ENCODE data around the gene ECHDC3. TPM values are rescaled to one million over a fixed set of nuclear protein-coding genes. Genes with fewer than 3 reads are reported as not detected.

ECHDC3 gene
- total RNA-seq: 1.6 TPM

GRCh38 chr10:11742009-11742778 lies at the start of gene ECHDC3:
Gene ECHDC3, plus strand, starts transcription at chr10:11742382. Its CDS starts 195 bp downstream, at chr10:11742577.

Other genes starting within 250 kb of the ECHDC3 start
- 29.8 TPM for gene USP6NL, start 130.7 kb upstream of the ECHDC3 start, total RNA-seq
- gene PROSER2, start 81.0 kb downstream of the ECHDC3 start, total RNA-seq: 0.92 TPM